Gastrocnemius medialis (tissue), 4 donors: ENCODE measurements around the gene RBMS3.

ENCODE experiments used
- CTCF ChIP-seq, 5 experiments: fragments of 450-650 bp in 3 of 5; fragments of 200-600 bp in 2 of 5; sonication (generic) in 2 of 5; IDR thresholded peaks in 4 of 5; conservative IDR thresholded peaks in 1 of 5; 1 replicate in 4 of 5; 2 replicates in 1 of 5; pipeline ENCODE4 v1.5.1; 2016 to 2019; ENCODE audit warnings: antibody characterized with exemption in 5 of 5, mild to moderate bottlenecking in 3 of 5, moderate library complexity in 3 of 5
- POLR2A ChIP-seq, 2 donors: fragments of 450-650 bp; IDR thresholded peaks; one replicate each; pipeline ENCODE4 v1.6.1; 2017; ENCODE audit warnings: antibody characterized with exemption in 2 of 2, mild to moderate bottlenecking in 2 of 2, moderate library complexity in 2 of 2

GRCh38 chr3:29347412-29347811 lies 66.5 kb downstream of the RBMS3 start:
- no peak for TF ChIP-seq CTCF (IDR thresholded peaks at IDR 0.05 in 4 of 5, conservative IDR thresholded peaks at IDR 0.05 in 1 of 5)
- no peak for TF ChIP-seq POLR2A (IDR thresholded peaks at IDR 0.05)
